Epithelial cell of proximal tubule (primary cell): Measurements from ENCODE around the gene SCGB3A2. TPM values are rescaled to one million over a fixed set of nuclear protein-coding genes. Genes with fewer than 3 reads are reported as not detected.

Experiments
- DNase-seq: peaks from one replicate; pipeline ENCODE4 v3.0.0-alpha.2; 2011; ENCODE audit warnings: low read depth
- H3K4me3 ChIP-seq: 2 replicates; pipeline ENCODE4 v1.5.1; 2011; ENCODE audit warnings: low read depth, mild to moderate bottlenecking, low read length
- total RNA-seq: library from RNA; depleted of rRNA; stranded (reverse); fragments of >200 nt; gene quantifications from 2 replicates; pipeline ENCODE4 v1.2.3, GENCODE V29; 2015
- TF ChIP-seq, protein P1 (sequence below): conservative IDR thresholded peaks from 2 replicates; pipeline ENCODE4 v1.5.1; 2012; ENCODE audit warnings: low read depth, mild to moderate bottlenecking, low read length

Gene SCGB3A2
- total RNA-seq, 1 donor from 2014 or later, result not detected

DNA sequence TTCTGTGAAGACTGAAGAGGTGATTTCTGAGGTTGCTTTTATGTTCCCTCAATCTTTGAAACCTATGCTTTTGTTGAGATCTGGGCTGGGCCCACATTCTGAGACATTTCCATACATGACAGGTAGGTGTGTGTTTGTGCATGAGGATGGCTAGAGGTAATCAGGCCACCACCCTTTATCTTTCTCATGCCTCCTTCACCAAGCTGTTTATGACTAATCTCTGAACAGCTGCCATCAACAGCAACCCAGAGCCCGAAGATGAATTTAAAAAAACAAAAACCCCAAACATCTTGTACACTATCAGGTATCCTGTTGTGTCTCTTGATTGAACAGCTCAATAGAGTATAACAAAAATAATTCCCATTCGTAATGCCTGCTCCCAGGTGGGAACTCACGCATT, 40.4 kb downstream of the SCGB3A2 start:
- DNase-seq, result no peak
- H3K4me3 ChIP-seq, result no peak overlapping the region
- TF ChIP-seq, protein P1, sequence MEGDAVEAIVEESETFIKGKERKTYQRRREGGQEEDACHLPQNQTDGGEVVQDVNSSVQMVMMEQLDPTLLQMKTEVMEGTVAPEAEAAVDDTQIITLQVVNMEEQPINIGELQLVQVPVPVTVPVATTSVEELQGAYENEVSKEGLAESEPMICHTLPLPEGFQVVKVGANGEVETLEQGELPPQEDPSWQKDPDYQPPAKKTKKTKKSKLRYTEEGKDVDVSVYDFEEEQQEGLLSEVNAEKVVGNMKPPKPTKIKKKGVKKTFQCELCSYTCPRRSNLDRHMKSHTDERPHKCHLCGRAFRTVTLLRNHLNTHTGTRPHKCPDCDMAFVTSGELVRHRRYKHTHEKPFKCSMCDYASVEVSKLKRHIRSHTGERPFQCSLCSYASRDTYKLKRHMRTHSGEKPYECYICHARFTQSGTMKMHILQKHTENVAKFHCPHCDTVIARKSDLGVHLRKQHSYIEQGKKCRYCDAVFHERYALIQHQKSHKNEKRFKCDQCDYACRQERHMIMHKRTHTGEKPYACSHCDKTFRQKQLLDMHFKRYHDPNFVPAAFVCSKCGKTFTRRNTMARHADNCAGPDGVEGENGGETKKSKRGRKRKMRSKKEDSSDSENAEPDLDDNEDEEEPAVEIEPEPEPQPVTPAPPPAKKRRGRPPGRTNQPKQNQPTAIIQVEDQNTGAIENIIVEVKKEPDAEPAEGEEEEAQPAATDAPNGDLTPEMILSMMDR, result no peak

DNA sequence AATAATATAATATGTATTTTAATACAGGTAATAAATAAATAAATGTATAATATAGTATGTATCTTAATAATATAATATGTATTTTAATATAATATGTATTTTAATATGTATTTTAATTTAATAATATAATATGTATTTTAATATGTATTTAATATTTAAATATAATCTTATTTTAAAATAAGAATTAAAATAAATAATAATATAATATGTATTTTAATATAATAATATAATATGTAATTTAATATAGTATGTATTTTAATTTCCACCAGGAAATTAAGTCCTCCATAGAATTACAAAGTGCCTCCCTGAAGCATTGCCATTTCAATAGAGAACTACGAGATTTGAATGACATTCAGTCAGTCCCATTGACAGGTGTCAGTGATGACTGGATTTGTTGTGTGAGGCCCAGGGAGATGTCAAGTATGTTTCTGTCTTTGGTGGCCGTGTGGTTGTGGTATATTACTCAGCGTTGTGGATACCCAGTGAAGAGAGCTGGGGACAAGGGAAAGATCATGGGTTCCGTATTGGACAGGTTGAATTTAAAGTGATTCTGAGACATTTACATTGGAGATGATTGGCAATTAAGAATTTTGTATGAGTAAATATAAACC, 42.0 kb downstream of the SCGB3A2 start:
- TF ChIP-seq, protein P1, result no peak
- no peak overlapping the region for H3K4me3 ChIP-seq
- no peak for DNase-seq

DNA sequence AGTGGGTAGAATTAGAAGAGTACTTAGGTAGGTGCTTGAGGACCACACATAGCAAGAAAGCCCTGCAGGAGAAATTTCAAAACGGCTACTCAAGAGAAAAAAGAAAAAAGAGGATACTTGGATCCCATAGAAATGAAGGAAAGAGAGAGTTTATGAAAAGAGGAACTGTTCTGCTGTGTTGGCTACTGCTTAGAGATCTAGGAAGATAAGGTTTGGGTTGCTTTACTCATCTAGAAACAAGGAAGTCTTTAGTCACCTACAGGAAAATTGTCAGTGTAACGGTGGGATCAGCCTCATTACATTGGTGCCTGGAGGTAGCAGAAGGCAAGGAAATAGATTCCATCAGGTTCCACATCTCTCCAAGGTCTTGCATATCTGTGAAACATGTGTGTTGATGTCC, 42.6 kb downstream of the SCGB3A2 start:
- DNase-seq, result no peak
- TF ChIP-seq, protein P1, result no peak
- no peak overlapping the region for H3K4me3 ChIP-seq

DNA sequence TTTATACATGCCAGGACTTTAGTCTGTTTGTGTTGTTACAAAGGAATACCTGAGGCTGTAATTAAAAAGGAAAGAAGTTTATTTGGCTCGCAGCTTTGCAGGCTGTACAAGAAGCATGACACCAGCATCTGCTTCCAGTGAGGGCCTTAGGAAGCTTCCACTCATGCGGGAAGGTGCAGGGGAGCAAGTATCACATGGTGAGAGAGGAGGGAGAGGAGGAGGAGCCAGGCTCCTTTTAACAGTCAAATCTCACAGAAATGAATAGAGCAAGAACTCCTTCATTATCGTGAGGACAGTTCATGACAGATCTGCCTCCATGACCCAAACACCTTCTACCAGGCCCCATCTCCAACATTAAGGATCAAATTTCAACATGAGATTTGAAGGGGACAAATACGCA, 46.5 kb downstream of the SCGB3A2 start:
- TF ChIP-seq, protein P1, result no peak
- DNase-seq, result no peak
- no peak overlapping the region for H3K4me3 ChIP-seq

DNA sequence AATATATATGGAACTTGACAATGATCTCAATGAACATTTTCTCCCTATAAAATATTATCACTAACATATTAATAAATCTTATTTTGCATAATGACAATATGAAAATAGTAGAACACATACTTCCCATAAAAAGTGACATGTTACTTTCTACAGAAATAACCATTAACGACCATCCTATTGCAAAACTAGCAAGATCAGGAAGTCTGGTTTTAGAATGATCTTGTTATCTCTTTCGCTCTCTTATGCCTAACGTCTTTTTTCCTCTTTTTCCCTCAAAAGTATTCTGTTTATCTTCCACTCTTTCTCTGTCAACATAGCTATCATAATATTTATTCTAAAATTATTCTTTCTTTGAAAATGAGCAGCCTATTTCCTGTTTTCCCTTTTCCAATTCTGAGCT, 49.4 kb downstream of the SCGB3A2 start:
- TF ChIP-seq, protein P1, result no peak
- DNase-seq, result no peak
- H3K4me3 ChIP-seq, result no peak overlapping the region

DNA sequence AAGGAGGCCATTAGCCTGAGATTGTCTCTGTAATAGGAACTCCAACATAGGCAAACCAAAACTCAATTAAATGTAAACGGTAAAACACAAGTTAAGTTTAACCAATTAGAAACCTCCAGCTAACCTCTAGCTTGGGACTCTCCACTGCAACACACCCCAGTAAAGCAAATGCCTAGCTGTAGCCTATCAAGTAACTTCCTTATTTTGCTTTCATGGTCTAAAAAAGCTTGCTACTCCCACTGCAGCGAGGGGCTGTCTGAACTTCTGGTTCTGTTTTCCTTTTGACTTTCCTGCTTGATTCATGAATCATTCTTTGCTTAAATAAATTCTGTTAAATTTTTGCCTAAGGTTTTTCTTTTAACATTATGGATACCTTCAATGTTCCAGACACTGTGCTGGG, 52.3 kb downstream of the SCGB3A2 start:
- no peak overlapping the region for H3K4me3 ChIP-seq
- DNase-seq, result no peak
- TF ChIP-seq, protein P1, result no peak

Other genes starting within 250 kb of the SCGB3A2 start
- 0.14 and 0.17 TPM in 2 replicates for gene JAKMIP2, start 96.0 kb upstream of the SCGB3A2 start, total RNA-seq
- gene SPINK1, start 47.0 kb upstream of the SCGB3A2 start, total RNA-seq, result 0.29 and 3.8 TPM in 2 replicates
- gene C5orf46, start 27.8 kb downstream of the SCGB3A2 start, total RNA-seq, result not detected in 2 replicates
- not detected in 2 replicates for gene SPINK5, start 185.3 kb downstream of the SCGB3A2 start, total RNA-seq